ENCODE results near the gene FOXF1.

DNA sequence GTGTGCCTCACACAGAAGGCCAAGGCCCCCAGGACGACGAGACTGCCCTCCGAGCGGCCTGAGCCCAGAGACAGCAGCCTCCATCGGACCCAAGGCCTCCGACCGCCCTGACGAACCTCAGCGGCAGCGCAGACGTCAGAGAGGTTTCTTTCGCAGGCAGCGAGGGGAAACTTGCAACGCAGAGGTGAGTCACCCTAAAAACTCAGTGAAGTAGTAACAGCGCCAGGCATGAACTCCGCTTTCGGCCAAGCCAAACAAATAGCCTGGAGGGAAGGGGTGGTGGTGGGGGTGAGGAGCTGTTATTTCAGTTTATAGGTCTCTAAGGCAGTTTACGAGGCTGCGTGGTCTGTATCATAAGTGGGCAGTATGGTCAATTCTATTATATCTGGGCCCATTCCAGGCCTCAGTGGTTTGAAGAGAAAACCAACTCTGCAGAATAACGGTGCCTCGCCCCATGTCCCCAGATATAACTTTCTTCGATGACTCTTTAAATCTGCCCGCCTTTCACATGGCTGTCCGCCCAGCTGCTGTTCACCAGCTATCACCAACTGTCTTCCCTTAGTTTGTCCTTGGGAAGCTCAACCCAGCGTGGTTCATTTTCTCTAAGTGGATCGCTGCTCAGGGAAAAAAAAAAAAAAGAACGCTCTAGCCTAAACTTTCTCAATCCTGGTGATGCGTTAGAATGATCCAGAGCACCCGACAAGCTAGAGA lies 43.5 kb upstream of the FOXF1 start:
- TF ChIP-seq, protein P1, sequence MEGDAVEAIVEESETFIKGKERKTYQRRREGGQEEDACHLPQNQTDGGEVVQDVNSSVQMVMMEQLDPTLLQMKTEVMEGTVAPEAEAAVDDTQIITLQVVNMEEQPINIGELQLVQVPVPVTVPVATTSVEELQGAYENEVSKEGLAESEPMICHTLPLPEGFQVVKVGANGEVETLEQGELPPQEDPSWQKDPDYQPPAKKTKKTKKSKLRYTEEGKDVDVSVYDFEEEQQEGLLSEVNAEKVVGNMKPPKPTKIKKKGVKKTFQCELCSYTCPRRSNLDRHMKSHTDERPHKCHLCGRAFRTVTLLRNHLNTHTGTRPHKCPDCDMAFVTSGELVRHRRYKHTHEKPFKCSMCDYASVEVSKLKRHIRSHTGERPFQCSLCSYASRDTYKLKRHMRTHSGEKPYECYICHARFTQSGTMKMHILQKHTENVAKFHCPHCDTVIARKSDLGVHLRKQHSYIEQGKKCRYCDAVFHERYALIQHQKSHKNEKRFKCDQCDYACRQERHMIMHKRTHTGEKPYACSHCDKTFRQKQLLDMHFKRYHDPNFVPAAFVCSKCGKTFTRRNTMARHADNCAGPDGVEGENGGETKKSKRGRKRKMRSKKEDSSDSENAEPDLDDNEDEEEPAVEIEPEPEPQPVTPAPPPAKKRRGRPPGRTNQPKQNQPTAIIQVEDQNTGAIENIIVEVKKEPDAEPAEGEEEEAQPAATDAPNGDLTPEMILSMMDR (IDR thresholded peaks at IDR 0.05; ENCODE audit: borderline replicate concordance, extremely low read depth, low read length, poor library complexity, severe bottlenecking): no peak
- no peak for TF ChIP-seq EZH2 (IDR thresholded peaks at IDR 0.05; ENCODE audit: borderline replicate concordance, low read depth, low read length, severe bottlenecking)
